ENCODE results near the gene APC.

Gene APC

GRCh38 chr5:112892776-112893175, 155.1 kb downstream of the APC start:
- in situ Hi-C loops (cut with MboI; ENCODE audit: low sequenced_read_pairs), result no loop called here

- in situ Hi-C loops (cut with MboI; ENCODE audit: low sequenced_read_pairs), result no loop called here
Observed at GRCh38 chr5:112895682-112896081, 158.0 kb downstream of the APC start.

All from hTERT RPE-1 (cell line).